ENCODE data around the gene EQTN. TPM values are rescaled to one million over a fixed set of nuclear protein-coding genes. Genes with fewer than 3 reads are reported as not detected.

The EQTN gene
- total RNA-seq, 4 donors from 2014 or later: 0.97 to 2.8 TPM; not detected in 2

- H3K9me3 ChIP-seq: no peaks in the 10 kb centered on the region
- intact Hi-C loops (cut with DNase I; ENCODE audit: low total_unique reads): loop anchor here (5.0 kb wide), 1 partner anchor 195 kb away; no protein-coding TSS in a partner anchor
- DNase-seq: no peak
- peaks cover 15 to 18% of the 10 kb centered on the region in 2 donors for H3K4me1 ChIP-seq
- TF ChIP-seq POLR2A (IDR thresholded peaks at IDR 0.05) (no peak), CTCF (IDR thresholded peaks at IDR 0.05) (no peak)
- no peaks in the 10 kb centered on the region for H3K36me3 ChIP-seq
- H3K27me3 ChIP-seq: no peaks in the 10 kb centered on the region
- H3K4me3 ChIP-seq: no peak overlapping the region
- H3K27ac ChIP-seq: peak overlapping the region; percentile 58 to 79
Measured at GRCh38 chr9:27336829-27337228, 39.9 kb upstream of the EQTN start.

GRCh38 chr9:27336126-27336525 is 39.2 kb upstream of the EQTN start:
- Histone ChIP-seq H3K4me1 (peaks cover 15 to 18% of the 10 kb centered on the region in 2 donors), H3K27ac (peak overlapping the region; percentile 58 to 79), H3K36me3 (no peaks in the 10 kb centered on the region), H3K4me3 (no peak overlapping the region), H3K9me3 (no peaks in the 10 kb centered on the region), H3K27me3 (no peaks in the 10 kb centered on the region)
- DNase-seq: no peak
- intact Hi-C loops (cut with DNase I; ENCODE audit: low total_unique reads): loop anchor here (5.0 kb wide), 1 partner anchor 196 kb away; no protein-coding TSS in a partner anchor
- TF ChIP-seq CTCF (IDR thresholded peaks at IDR 0.05) (no peak), POLR2A (IDR thresholded peaks at IDR 0.05) (no peak)

- peaks cover 11 to 12% of the 10 kb centered on the region in 2 donors for H3K4me1 ChIP-seq
- no peaks in the 10 kb centered on the region for H3K36me3 ChIP-seq
- no peaks in the 10 kb centered on the region for H3K9me3 ChIP-seq
- no peak overlapping the region for H3K4me3 ChIP-seq
- no peak for TF ChIP-seq POLR2A (IDR thresholded peaks at IDR 0.05)
- no peak for TF ChIP-seq CTCF (IDR thresholded peaks at IDR 0.05)
- H3K27me3 ChIP-seq: no peaks in the 10 kb centered on the region
- intact Hi-C loops (cut with DNase I; ENCODE audit: low total_unique reads): loop anchor here (5.0 kb wide), 1 partner anchor 197 kb away; no protein-coding TSS in a partner anchor
- peak overlapping the region in 1 of 2 donors; percentile 79 for H3K27ac ChIP-seq
- DNase-seq: no peak
Measured at GRCh38 chr9:27335075-27335474, 38.1 kb upstream of the EQTN start.

- peak; percentile 61 to 72 for DNase-seq
- TF ChIP-seq POLR2A (IDR thresholded peaks at IDR 0.05): no peak
- TF ChIP-seq CTCF (IDR thresholded peaks at IDR 0.05): peak; percentile 82 to 90 (median 84)
- H3K36me3 ChIP-seq: no peaks in the 10 kb centered on the region
- peak overlapping the region in 1 of 2 donors; percentile 36 for H3K27ac ChIP-seq
- H3K27me3 ChIP-seq: no peaks in the 10 kb centered on the region
- intact Hi-C loops (cut with DNase I; ENCODE audit: low total_unique reads): loop anchor here (5.0 kb wide), 1 partner anchor 214 kb away; no protein-coding TSS in a partner anchor
- peaks cover 1 to 11% of the 10 kb centered on the region in 2 donors for H3K4me1 ChIP-seq
- H3K9me3 ChIP-seq: no peaks in the 10 kb centered on the region
- H3K4me3 ChIP-seq: no peak overlapping the region
Measured at GRCh38 chr9:27333241-27334052, 36.5 kb upstream of the EQTN start.

- Histone ChIP-seq H3K4me3 (no peak overlapping the region), H3K4me1 (no peaks in the 10 kb centered on the region), H3K27me3 (no peaks in the 10 kb centered on the region), H3K9me3 (no peaks in the 10 kb centered on the region), H3K36me3 (no peaks in the 10 kb centered on the region), H3K27ac (no peak overlapping the region)
- no peak for TF ChIP-seq CTCF (IDR thresholded peaks at IDR 0.05)
- TF ChIP-seq POLR2A (IDR thresholded peaks at IDR 0.05): no peak
- intact Hi-C loops (cut with DNase I; ENCODE audit: low total_unique reads): loop anchor here (5.0 kb wide), 1 partner anchor 216 kb away; no protein-coding TSS in a partner anchor
- no peak for DNase-seq
Measured at GRCh38 chr9:27331393-27331792, 34.4 kb upstream of the EQTN start.
